ENCODE results near the gene BCAS3. TPM values are rescaled to one million over a fixed set of nuclear protein-coding genes. Genes with fewer than 3 reads are reported as not detected.

Gene BCAS3
- polyA plus RNA-seq, 1 donor, result 29.1 TPM

DNA sequence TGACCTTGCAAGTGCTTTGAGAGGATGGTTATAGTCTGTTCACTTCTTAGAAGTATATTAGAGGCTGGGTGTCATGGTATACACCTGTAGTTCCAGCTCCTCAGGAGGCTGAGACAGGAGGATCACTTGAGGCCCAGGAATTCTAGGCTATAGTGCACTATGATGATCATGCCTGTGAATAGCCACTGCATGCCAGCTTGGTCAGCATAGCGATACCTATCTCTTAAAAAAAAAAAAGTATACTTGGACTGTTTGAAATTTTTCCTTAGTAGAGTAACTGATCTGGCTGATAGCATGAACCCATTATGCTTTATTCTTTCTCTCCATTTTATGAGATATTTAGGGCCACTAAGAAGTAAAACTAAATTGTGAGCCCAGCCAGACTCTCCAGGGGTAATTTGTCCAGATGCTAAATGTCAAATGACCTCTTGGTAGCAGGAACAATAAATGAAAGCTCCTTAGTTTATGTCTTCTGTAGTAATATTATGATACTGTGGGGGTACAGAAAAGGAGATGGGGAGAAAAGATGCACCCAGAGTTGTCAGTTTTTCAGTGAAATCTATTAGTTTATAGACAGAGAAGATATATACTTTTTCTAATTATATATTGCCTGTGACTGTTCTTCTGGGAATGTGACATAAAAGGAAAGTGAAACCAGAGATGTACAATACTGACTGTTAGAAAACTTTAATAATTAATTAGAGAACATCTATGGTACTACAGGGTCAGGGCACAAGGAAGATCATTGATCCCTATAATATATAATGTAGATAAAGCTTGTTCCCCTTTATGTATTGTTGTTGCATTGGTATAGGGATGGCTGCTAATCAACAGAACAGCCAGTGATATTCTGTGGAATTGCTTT lies 386.7 kb downstream of the BCAS3 start:
- no peak for DNase-seq

DNA sequence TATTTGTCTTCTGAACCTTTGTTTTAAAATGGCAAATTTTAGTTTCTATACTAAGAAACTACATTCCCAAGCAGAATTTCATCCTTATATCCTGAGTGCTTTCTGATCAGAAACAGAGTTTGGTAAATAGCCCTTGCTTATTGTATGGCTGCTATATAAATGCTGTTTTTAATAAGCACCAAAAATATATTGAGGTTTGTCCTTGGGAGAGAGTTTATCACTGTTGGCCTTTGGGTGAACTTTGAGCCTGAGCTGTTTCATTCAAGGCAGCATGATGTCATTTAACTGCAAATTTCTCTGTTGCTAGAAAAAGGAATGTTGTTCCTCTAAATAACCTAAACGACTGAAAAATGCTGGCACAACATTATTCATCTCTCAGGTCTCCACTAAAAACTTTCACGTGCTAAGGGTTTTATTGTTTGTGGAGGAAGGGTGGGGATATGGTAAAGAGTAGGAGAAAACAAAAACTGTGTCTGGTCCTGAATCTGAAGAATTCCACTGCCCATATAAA lies 387.7 kb downstream of the BCAS3 start:
- DNase-seq, result peak; percentile 62

DNA sequence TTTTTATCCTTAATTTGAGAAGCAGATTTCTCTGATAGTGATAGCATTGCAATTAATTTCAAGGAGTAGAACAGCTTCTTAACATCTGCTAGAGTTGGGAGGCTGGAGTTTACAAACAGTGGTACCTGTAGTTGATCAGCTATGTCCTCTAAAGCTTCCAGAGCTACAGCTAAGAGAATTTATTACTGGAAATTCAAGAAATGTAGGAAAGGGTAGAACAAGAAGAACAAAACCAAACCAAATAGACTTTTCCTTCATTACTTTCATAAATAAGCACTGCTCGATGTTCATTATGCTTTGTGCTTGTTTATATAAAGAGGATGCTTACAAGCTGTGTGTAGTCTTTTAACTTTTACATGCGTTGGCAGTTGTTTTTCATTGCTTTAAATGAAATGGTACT lies 388.4 kb downstream of the BCAS3 start:
- no peak for DNase-seq

DNA sequence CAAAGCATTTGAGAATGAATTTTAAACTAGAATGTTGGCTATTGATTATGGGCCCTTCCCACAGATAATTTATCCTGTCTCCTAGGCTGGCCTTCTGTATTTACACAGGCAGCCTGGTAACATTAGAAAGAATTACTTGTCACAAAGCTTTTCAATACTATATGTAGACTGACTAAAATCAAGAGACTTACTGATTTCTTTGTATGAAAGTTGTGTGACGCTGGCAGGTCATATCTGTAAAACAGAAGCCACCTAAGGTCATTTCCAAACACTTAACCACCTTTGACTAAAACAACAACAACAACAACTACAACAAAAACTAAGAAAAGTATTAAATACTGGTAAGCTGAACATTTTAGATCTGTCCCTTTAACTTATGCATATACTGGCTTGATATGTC lies 393.0 kb downstream of the BCAS3 start:
- no peak for DNase-seq

DNA sequence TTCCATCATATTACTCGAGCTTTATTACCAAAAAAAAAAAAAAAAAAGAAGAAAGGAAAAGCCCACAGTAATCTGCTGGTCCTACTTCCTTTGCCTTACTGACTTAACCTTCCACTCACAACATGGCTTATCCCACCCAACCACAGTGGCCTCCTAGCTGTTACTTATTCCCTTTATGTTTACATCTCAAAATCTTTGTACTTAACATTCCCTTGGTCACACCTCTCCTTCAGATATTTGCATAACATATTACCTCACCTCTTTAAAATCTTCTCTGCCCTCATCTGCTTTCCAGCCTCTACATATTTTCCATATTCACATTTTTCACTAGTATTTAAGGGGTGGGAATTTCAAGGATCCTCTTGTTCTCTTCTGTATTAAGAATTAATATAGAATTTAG lies 395.0 kb downstream of the BCAS3 start:
- DNase-seq, result no peak

DNA sequence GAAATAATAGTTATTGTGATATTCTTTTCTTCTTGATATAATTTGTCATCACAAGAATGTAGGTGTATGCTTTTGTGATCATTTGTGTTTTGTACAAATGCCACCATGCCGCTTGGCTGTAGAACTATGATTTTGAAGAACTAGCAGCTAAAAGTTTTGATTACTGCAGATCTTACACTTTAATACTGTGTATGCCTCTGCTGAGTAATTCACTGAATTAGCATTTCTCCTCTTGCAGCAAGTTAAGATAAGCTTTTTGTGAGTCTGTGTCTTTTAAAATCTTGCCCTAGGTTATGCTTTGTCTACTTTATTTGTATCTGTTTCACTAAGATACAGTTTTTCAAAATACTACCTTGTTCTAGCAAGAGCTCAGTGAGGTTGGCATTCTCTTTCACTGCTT lies 395.5 kb downstream of the BCAS3 start:
- DNase-seq, result no peak

DNA sequence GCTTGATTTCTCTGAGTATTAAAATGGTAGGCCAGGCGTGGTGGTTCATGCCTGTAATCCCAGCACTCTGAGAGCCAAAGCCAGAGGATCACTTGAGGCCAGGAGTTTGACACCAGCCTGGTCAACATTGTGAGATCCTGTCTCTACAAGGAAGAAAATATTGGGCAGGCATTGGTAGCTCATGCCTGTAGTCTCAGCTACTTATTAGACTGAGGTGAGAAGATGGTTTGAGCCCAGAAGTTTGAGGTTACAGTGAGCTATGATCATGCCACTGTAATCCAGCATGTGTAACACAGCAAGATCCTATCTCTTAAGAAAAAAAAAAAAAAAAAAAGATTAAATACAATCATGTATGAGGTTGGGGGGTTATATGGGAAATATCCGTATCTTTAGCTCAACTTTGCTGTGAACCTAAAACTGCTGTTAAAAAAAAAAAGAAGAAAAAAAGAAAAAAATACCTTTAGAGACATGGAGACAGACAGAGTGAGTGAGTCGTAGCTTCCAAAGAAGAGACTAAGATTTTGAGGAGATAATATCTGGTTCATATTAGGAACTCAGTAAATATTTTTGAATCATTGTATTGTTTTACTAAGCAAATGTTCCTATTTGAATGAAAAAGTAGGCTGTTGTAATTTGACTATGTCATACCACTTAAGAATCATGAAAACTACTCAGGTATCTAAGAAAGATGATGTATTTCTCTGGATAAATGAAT lies 396.3 kb downstream of the BCAS3 start:
- DNase-seq, result no peak

DNA sequence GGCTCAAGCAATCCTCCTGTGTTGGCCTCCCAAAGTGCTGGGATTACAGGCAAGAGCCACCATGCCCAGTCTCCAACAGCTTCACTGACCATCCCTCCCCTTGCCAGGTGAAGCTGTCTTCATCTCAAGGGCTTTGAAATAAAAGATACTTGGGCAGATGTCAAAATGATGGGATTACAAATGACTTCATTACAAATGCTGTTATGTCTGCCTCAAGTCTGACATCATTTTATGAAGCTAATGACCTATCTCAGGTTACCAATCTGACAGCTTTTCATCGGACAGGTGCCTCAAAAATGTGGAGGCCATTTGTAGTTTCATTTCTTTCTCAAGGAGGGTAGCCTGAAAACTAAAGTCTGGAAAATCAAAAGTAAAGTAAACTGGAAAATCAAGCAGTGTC lies 398.3 kb downstream of the BCAS3 start:
- no peak for DNase-seq

DNA sequence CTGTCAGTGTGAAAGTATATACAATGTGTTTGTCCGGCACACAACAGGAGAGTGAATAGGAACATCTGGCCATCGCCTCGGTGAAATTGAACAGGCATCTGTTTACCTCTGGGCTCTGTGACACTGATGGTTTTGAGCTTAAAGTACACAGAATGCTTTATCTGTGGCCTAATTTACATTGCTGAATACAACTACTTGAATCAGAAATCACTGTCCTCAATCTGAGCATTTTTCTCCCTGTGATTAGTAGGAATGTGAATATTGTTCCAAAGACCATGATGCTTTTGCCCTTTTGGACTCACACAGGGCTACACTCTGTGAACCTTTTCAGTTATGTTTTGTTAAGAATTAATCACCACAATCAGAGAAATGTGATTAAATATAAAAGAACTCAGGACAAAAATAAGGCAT lies 399.0 kb downstream of the BCAS3 start:
- DNase-seq, result no peak

DNA sequence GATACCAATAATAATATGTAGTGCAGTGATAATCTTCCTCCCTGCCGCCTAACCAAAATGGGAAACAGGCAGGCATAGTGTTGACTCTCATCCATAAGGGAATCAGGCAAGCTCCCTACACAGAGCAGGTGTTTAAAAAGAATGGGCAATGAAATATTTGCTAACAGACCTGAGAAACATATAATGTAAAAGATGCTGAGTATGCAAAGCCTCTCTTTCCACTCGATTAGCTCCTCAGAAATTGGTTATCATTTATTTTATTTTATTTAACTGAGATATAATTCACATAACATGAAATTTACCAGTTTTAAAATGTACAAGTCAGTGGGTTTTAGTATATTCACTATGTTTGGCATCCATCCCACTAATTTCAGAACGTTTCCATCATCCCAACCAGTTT lies 404.3 kb downstream of the BCAS3 start:
- no peak for DNase-seq

DNA sequence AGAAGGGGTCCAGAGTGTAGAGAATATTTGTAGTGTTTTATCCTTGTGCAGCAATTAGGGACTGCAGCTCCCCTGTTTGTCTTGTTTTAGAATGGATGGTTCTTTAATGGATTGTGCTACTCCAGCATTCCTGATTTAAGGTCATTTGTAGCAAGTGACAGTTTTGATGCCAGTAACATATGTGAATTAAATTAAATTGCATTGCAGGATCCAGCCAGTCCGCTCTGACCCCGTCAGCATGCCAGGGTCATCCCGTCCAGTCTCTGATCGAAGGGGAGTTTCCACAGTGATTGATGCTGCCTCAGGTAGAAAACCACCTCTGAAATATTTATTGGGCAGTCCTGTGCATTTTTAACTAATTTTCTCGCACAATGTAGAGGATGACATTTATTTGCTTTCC lies 406.6 kb downstream of the BCAS3 start:
- DNase-seq, result no peak

DNA sequence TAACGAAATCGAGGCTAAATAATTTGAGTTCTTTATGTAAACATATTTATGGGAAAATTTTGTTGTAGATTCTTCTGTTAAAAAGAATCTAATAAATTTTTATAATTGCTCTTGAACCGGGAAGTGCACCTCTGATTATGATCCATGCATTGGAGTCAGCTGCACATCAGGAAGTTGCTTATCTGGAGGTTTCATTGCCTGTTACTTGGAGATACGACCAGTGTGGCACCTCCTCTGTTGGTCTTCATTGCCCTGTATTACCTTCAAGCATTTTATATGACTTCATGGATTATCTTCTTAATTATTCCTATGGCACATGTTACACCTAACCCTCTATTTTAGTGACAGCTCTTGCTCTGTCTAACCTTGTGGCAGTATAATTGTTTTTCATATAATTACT lies 409.4 kb downstream of the BCAS3 start:
- DNase-seq, result no peak

DNA sequence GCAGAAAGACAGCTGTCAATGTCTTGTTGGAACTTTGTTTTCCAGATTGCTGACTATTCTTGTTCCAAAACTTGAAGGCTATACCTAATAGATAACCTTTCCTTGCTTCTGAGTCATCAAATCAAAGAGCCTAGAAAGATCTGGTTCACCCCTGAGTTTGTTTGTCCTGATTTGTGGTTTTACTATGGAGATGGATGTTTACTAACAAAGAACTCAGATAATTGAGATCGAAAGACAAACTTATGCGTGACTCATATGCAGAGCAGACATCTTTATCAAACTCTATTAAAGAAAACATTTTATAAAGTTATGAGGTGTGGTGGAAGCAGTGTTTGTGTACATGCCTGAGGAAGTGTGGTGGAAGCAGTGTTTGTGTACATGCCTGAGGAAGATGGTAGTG lies 410.9 kb downstream of the BCAS3 start:
- no peak for DNase-seq

DNA sequence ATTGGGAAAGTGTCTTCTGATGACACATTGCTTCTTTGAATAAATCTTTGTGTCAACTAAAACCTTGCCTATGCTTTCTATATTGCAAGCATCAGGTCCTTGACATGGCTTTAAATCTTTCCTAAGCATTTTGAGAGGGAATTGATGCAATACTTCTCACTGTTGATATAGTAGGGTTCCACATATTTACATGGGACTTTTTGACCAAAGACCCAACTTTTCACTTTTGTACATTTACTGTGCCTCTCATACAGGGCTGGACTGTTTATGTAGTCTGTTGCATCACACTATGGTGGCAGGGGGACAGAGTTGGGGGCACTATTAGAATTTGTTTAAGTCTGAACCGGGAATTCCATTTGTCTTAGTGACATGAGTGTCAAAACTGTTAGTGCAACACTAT lies 413.4 kb downstream of the BCAS3 start:
- DNase-seq, result no peak

DNA sequence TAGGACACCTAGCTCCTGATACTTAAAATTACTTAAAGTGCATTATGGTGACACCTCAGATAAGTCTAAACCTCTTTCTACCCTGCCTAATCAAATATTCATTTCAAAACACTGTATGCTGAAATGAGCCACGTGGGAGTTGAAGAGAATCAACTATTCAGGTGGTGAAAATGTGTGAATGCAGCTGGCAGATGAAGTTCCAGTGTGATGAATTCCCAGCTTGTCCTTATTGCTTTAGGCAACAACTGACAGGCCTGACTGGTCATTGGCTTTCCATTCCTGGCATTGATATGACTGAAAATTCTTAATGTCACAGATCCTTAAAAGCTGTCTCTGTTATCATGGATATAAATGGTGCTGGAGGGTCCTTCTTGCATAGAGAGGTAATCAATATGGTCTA lies 420.1 kb downstream of the BCAS3 start:
- no peak for DNase-seq

DNA sequence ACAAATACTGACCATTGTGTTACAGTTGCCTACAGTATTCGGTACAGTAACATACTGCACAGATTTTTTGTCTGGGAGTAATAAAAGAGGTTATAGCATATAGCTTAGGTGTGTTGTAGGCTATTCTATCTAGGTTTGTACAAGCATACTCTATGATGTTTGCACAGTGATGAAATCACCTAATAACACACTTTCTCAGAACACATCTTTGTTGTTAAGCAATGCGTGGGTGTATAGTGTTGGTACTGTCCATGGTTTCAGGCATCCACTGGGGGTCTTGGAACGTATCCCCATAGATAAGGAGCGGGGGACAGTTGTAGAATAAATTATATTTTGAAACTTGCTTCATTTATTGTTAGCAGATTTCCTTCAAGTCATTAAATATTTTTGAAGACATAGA lies 428.7 kb downstream of the BCAS3 start:
- DNase-seq, result no peak

DNA sequence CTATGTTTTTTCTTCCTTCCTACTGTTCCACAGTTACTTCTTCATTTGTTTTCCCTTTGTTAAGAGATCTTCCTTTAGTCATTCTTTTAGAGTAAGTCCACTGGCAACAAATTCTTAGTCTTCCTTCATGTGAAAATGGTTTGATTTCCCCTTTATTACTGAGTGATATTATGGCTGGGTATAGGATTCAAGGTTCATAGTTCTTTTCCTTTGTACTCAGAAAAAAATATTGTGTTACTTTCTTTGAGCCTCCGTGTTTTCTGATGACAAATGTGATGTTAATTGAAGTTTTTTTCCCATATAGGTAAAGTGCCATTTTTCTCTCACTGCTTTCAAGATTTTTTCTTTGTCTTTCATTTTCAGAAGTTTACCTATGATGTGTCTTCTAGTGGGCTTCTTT lies 438.9 kb downstream of the BCAS3 start:
- DNase-seq, result no peak

DNA sequence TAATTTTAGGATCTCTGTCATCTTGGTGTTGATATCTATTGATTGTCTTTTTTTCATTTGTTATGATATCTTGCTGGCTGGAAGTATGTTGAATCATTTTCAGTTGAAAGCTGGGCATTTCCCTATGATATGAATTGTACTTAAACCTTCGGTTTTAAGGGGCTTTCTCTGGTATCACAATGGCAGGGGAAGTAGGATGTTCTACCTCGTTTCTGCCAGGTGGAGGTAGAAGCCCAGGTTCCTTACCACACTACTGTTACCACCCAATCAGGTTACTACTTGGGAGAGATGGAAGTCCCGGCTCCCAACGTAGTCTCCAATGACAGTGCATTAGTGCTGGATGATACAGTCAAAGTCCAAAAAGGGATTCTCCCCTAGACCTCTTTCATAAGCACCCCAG lies 440.3 kb downstream of the BCAS3 start:
- no peak for DNase-seq

DNA sequence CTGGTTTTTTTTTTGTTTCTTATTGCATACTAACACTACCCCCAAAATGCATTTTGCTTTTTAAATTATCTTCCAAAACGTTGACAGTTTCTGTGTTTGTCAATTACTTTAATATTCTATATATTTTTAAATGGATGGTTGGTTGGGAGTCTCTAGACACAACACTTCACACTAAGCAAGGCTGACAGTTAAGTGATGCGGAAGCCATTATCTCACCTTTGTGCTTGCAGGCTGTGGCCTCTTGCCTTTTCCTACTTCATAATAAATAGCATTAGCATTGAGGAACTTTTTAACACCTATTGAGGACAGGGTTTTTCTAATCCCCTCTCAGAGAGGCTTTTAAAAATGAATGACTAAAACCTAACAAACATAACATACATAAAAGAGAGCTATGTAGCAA lies 441.2 kb downstream of the BCAS3 start:
- DNase-seq, result no peak

DNA sequence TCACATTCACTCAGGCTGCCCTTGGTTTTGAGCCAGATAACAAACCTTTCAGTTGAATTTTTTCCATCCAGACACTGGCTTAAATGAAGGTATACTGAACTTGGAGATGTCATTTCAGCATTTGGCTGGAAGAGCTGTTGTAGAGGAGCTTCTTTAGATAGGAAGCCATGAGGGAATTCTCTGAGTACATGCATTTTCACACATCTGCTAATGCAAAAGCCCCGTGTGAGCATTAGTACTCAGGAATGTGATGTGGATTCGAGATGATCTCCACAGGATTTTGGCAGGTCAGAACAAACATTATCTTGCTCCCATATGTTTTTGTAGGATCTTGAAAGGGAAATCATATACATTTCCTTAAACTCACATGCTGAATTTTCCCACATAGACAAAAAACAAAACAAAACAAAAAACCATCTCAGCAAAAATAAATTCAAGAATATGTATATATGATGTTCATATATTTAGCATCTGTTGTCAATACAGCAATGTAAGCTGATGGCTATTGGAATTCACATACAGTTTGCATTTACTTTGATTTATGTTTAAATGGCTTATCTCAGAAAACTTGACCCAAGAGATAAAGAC lies 444.8 kb downstream of the BCAS3 start:
- no peak for DNase-seq

DNA sequence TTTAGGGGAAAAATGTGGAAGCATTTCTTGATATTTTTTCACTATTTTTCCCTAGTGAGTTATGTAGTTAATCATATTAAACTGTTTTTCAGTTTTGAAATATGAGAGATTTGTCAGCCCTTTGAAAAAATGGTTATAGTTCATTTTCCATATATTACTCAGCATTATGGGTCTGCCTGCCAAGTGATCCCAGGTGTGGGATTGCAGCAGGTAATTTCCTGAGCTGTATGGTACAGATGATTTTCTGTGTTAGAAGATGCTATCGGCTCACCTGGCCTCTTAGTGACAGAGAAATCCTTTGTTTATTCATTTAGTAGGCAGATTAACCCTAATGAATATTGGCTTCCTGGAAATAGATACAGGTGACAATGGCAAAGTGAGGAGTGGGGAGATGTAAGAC lies 446.9 kb downstream of the BCAS3 start:
- DNase-seq, result no peak

DNA sequence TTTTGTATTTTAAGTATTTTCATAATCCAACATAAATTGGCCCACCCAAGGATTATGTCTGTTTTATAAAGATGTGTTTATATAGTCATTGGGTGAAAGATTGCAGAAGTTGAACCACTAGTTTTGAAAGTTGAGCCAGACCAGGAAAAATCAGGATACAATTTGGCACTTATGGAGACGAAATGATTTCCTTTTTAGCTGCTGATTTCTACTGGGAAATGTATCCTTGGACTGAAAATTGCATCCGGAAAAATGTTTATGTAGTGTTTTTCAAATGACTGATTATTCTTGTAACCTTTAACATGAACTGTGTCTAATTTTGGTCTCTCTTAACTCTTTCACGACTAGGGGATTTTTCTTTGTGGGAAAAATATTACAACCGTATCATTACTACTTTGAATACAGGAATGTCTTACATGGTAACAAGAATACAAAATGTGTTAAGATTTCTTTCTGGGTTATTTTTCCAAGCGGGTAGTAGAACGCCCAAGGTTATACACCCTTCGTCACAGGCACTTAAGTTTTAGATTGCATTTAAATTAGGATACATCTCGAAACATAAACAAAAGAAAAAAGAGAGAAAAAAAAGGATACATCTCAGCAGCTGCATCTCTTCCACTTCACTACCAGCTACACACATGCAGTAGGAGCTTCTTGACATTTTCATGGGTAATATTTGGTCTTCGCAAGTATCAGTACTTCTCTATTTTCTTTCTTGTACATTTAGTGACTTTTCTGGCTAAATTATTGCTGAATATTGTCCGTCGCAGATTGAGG lies 449.0 kb downstream of the BCAS3 start:
- no peak for DNase-seq

Measured in left kidney (tissue), 2 donors.